SH-SY5Y (cell line): ENCODE results near the gene KSR1.

Experiments
- GATA2 ChIP-seq: IDR thresholded peaks from 2 replicates; pipeline ENCODE4 v1.6.1; 2011; ENCODE audit warnings: mild to moderate bottlenecking, low read depth, low read length
- GATA3 ChIP-seq: IDR thresholded peaks from 2 replicates; pipeline ENCODE4 v1.6.1; 2011; ENCODE audit warnings: low read depth, mild to moderate bottlenecking, low read length, moderate library complexity

The KSR1 gene

DNA sequence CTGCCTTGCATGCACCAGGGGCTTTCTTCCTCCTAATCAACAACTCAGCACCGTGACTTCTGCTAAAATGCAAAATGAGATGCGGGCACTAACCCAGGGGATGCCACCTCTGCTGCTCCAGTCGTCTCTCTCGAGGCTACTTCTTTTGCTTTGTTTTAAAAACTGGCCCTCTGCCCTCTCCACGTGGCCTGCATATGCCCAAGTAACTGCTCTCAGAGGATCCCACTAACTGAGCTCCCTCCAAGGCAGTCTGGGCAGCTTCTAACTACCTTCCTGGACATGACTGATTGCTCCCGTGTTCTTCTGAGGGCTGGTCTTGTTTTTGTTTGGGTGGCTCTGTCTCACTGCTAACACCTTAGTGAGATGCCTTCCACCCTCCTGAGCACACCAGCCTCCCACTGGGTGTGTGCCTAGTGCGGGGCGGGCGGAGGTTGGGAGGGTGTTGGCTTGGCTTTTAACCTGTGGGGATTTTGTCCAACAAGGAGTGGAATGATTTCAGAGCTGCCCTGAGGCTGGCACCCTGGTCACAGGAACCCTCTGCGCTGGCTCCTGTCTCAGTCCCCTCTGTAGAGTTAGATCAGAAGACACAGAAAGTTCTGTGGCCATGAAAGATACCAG, 165.8 kb downstream of the KSR1 start:
- TF ChIP-seq GATA3 (no peak), GATA2 (no peak)

DNA sequence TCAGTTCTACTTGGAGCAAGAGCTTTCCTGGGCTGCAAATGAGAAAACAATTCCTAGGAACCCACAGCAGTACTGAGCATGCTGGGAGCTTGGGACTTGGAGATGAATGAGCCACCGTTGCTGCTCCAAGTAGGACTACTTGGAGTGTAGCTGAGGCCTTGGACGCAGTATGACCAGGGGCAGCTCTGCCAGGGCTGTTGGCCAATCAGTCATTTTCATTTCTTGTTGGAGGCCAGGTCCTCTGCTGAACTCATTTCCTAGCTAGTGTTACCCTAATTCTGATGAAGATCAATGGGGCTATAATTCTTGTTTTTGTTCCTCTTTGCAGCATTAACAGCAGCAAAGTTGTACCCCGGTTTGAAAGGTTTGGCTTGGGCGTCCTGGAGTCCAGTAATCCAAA, 166.7 kb downstream of the KSR1 start:
- TF ChIP-seq GATA2 (no peak), GATA3 (no peak)

DNA sequence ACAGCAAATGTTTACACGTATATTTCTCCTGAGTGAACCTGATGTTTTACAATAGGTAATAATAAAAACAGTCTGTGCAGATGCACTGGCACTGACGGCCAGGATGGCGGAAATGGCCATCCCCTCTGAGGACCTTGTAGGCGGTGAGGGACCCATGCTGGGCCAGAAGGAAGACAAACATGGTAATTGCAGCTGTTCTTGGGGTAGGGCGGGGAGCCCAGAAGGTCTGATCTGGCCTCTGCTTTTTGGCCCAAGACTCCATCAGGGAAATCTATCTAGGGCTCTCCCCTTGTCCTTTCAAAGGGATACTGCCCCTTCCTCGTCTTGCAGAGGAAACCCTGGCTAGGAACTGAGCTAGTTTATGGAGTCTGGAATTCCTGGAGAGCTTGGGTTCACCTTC, 167.4 kb downstream of the KSR1 start:
- no peak for TF ChIP-seq GATA3
- TF ChIP-seq GATA2: no peak

DNA sequence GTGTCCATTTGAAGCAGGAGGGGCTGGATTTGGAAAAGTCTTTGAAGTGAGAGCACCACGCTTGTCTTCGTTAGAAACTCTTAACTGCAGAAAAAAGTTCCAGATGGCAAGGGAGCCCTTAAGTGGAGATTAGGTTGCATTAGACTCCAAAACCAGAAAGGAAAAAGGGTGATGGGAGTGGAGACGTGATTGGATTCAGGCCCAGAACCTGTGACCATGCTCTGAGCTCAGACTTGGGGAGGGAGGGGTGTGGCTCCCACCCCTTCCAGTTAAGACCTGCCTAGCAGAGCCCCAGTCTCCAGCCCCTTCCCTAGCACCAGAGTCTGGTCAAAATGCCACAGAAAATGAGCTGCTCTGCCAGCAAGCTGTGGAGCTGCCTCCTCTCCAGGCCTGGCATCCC, 168.3 kb downstream of the KSR1 start:
- TF ChIP-seq GATA3 (no peak), GATA2 (no peak)

DNA sequence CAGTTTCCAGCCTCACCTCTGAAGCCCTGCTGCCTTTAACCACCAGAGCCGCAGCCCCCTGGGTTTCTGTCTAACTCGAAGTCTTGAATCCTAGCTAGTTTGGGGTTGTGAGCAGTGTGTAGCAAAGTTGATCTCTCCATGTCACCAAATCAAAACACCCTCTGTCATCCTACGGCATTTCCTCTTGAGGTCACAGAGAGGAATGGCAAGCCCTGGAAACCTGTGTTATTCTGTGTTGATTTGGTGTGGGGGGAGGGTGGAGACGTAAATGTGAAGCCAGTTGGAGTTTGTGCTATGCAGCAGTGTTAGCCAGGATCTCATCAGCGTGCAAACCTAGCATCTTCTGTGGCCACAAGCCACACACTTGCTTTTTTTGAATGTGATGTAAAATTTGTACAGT, 169.6 kb downstream of the KSR1 start:
- TF ChIP-seq GATA2 (no peak), GATA3 (no peak)

DNA sequence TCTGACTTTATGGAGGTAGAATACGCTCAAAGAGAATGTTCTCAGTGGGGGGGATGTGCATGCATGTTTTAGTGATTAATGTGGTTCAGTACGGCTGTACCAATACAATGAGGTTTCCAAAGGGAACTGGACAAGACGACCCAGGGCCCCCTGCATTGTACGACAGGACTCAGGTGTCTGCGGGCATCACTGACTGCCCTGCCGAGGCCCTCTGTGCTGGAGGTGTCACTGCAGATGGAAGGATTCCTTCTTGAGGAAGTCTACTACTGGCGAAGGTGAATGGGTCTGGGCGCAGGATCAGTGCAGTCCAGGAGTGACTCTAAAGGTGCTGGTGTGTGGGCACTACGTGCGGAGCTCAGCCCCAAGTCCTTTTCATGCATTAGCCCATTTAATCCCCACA, 171.3 kb downstream of the KSR1 start:
- TF ChIP-seq GATA3 (no peak), GATA2 (no peak)

DNA sequence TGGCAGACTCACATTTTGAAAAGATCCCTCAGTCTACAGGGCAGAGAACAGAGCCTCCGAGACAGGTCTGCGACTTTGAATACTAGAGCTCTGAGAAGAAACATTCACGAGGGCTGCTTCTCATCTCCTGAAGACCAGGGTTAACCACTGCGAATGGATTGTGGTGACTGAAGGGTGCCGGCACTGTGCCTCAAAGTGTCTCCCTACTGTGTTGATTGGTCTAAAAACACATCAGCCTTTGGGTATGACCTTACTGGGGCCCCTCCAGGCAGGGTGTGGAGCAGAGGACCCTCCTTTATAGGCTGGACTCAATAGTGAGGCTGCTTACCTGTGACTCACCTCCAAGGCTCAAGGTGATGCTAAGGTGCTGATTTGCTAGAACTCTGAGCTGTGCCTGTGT, 172.1 kb downstream of the KSR1 start:
- no peak for TF ChIP-seq GATA3
- TF ChIP-seq GATA2: no peak

DNA sequence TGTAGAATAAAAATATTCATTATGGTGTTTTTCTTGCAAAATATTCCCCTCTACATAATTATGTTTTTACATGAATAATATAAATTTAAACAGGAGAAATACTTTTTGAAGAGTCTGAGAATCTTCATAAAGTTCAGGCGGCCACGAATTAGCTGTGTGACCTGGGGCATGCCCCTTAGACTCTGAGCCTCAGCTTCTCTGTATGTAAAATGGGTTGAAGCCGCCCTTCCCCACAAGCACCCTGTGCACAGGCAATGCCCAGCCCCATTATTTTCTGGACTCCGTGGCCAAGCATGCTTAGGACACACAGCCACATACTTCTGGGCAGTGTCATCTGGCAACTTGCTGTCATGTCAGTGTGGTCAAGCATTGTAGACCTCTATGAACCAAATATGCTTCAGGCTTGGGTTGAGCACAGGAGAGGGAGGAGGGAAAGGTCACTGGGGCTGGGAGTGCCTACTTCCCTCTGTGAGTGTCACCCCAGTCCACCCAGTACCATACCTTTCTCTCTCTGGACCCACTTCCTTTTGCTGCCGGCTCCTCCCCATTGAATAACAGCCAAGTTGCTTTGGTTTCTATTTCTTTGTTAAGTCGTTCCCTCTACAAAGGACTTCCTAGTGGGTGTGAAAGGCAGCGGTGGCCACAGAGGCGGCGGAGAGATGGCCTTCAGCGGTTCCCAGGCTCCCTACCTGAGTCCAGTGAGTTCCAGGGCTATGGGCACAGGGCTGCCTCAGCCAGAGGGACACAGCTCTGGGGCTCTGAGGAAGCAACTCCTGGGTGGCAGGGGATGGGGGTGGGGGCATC, 174.6 kb downstream of the KSR1 start, which contains the start of gene LGALS9:
LGALS9 (plus strand) TSS at position 582 of the 804 bp plus-strand sequence; CDS start at position 660, 78 bp downstream.
- TF ChIP-seq GATA3 (no peak), GATA2 (no peak)

DNA sequence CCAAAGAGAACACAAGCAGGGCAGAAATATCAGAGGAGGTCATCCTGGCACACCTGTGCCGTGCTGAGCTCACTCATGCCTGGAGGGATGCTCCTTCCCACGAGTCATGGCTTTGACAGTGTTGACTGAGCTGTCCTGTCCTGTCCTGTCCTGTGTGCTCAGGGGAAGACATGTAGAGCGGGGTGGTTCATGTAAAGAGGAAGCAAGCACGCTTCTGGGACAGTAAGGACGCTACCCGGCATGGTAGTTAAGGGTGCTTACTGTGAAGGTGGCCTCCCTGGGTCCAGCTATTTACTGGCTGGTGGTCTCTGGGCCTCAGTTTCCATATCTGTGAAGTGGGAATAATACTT, 175.1 kb downstream of the KSR1 start:
- TF ChIP-seq GATA2 (no peak), GATA3 (no peak)

DNA sequence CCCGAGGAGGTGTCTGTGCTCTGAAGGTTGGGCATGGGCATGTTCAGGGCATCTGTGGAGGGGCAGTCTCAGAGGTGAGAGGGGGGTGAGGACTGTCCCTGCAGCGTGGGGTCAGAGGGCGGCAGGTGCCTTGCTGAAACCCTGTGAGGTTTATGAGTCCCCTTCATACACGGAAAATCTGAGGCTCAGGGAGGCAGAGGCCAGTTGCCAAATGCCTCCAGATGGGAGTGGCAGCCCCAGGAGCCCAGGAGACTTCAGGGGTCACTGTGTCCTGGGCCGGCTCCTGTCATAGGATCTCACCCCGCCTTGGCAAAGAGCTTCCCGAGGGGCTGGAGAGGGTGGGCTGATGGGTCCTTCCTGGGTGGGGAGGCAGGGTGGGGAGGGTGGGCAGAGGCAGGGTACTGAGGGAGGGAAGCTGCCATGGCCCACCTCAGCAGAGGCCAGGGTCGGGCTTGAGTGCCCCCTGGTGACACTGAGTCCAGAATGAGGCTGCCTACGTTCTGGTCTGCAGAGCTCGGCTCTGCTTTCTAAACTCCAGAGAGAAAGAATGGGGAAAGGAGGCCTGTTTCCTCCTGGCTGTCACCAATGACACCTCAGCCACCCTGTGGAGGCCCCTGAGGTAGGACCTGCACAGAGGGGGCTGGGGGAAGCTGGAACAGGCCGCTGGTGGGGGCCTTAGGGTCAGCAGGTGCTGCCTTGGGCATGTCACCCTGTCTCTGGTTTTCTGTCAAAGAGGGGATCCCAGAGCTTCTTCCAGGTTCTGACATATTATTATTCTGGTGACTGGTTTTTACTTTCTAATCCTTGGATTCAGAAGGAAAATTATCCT, 175.9 kb downstream of the KSR1 start:
- TF ChIP-seq GATA2: no peak
- TF ChIP-seq GATA3: no peak

DNA sequence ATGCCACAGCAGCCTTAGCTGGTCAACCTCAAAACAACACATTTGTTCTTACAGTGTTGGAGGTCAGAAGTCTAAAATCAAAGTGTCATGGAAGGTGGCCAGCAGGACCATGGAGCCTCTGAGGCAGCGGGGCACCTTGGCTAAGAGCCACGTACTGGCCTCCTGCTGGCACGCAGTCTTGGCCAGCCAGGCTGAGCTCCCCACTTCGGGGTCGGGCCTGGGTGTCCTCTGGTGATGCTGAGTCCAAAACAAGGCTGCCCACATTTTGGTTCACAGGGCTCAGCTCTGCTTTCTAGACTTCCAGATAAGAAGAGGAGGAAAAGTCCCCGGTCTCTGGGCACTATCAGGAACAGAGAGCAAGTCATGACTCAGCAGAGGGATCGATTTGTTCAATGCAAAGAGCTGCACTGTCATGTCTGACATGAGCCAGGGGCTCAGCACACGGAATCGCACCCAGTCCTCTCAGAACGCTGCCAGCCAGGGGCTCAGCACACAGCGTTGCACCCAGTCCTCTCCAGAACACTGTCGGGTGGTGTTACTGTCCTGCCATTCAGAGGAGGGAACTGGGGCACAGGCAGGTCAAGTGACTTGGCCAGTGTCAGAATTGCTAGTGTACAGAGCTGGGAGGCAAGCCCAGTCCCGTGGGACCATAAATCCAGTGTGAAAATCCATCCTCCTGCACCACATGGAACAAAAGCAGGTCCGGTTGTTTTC, 177.2 kb downstream of the KSR1 start:
- TF ChIP-seq GATA2: no peak
- no peak for TF ChIP-seq GATA3

DNA sequence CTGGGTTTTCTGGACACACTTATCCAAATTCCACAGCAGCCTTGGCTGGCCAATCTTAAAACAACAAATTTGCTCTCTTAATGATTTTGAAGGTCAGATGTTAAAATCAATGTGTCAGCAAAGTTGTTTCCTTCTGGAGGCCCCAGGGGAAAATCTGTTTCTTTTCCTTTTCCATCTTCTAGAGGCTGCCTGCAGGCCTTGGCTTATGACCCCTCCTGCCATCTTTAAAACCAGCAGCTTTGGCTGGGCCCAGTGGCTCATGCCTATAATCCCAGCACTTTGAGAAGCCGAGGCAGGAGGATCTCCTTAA, 177.7 kb downstream of the KSR1 start:
- TF ChIP-seq GATA3 (no peak), GATA2 (no peak)

DNA sequence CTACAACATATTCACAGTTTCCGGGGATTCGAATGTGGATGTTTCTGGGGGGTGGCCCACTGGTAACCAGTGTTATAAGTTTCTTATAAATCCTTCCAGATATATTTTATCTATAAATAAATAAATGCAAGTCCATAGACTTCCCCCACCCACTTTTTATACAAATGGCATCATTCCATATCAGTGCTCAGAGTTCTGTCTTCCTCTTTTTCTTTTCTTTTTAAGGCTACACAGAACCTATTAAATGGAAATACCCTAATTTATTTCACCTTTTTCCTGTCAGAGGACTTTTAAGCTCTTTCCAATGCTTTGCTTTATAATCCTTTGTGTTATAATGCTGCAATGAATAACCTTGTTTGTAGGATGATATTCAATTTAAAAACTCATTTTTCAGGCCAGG, 178.5 kb downstream of the KSR1 start:
- no peak for TF ChIP-seq GATA2
- no peak for TF ChIP-seq GATA3

DNA sequence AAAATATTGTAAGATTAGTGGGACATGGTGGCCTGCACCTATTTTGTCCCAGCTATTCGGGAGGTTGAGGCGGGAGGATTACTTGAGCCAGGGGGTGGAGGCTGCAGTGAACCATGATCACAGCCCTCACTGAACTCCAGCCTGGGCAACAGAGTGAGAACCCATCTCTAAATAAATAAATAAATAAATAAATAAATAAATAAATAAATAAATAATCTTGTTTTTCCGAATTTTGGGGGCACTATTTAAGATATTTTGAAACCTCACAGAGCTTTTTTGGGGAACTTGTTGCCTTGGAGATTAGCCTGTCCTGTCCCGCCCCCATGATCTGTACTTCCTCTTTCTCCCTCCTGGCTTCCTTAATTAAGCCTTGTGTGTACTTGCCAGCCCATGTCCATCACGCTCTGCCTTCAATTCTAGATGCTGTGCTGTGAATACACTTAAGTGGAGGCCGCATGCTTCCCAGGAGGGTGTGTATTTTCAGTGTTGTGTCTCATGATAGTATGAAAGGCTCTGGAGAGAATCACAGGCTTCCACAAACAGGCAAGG, 179.1 kb downstream of the KSR1 start:
- TF ChIP-seq GATA3: no peak
- no peak for TF ChIP-seq GATA2
